Transverse colon (tissue), 3 donors: ENCODE results near the gene FLYWCH1.

Experiments used
- CTCF ChIP-seq, 5 experiments: fragments of 200-600 bp in 3 of 5; fragments of 450-650 bp in 2 of 5; sonication (generic) in 3 of 5; IDR thresholded peaks; 1 replicate in 2 of 5; 2 replicates in 3 of 5; pipeline ENCODE4 v1.5.1; 2016 to 2017; ENCODE audit warnings: antibody characterized with exemption in 5 of 5, inconsistent platforms in 3 of 5, mild to moderate bottlenecking in 2 of 5, moderate library complexity in 1 of 5
- EP300 ChIP-seq: sonication (generic); formaldehyde crosslinking; IDR thresholded peaks from one replicate; pipeline ENCODE4 v1.6.1; 2017; ENCODE audit warnings: antibody characterized with exemption, low read depth
- POLR2A ChIP-seq: fragments of 450-650 bp; IDR thresholded peaks from one replicate; pipeline ENCODE4 v1.6.1; 2016; ENCODE audit warnings: antibody characterized with exemption, mild to moderate bottlenecking, moderate library complexity

GRCh38 chr16:2983706-2984136, 72.0 kb downstream of the FLYWCH1 start:
- TF ChIP-seq CTCF (IDR thresholded peaks at IDR 0.05) (peak; percentile 64 to 97 (median 93)), POLR2A (no peak), EP300 (no peak)
